ENCODE results near the gene KLHL6.
"Not testable (repeated sequence)": the region's sequence is repeated elsewhere in the genome, so short reads cannot be mapped to it uniquely, and the experiment has no call there.

KLHL6 gene

GRCh38 chr3:183527428-183528379, 27.8 kb downstream of the KLHL6 start:
- Mint-ChIP-seq H3K4me1 (peaks cover 58% of the 10 kb centered on the region), H3K9me3 (no peaks in the 10 kb centered on the region), H3K4me3 (peak overlapping the region; percentile 68 to 78), H3K27ac (peak overlapping the region; percentile 36 to 79), H3K27me3 (no peaks in the 10 kb centered on the region)
- DNase-seq (no peak), ATAC-seq (peak; percentile 91)

DNA sequence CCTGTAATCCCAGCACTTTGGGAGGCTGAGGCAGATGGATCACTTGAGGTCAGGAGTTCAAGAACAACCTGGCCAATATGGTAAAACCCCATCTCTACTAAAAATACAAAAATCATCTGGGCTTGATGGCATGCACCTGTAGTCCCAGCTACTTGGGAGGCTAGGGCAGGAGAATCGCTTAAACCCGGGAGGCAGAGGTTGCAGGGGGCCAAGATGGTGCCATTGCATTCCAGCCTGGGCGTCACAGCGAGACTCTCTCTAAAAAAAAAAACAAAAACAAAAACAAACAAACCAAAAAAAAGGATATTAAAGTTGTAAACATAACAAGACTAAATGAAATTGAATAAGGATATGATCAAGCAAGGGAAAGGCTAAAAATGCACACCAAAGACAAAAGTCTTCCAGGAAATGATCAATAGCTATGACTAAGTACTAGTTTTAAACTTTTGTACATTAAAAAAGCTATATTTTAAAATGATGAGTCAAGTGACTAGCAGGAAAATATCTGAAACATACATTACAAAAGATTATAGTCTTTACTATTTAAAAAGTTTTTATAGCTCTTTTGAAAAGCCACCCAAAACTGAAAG, 28.6 kb downstream of the KLHL6 start:
- Mint-ChIP-seq H3K27ac (peak overlapping the region; percentile 71 to 91), H3K27me3 (no peaks in the 10 kb centered on the region), H3K9me3 (no peaks in the 10 kb centered on the region), H3K4me1 (peaks cover 51% of the 10 kb centered on the region), H3K4me3 (peak overlapping the region; percentile 68 to 78)
- no peak for DNase-seq
- ATAC-seq = peak; percentile 27

DNA sequence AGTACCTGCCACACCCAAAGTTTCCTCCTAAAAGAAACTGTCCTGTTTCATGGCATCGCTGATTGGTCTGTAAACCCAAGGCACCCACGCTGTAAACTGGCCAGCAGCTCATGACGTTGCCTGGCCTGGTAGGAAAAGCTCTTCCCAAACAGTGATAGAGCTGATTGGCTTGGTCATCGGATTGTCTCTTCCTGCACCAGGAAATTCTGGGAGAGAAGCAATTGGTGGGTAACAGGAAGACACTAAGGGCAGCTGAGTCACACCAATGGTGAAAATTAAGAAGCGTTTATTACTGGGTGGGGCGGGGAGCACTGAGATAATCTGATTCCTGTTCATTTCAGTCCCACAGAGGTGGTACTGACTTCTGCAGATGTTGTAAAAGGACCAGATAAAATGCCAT, 31.0 kb downstream of the KLHL6 start:
- DNase-seq (no peak), ATAC-seq (no peak)
- no peak overlapping the region for H3K4me3 Mint-ChIP-seq
- no peak overlapping the region for H3K27ac Mint-ChIP-seq
- H3K27me3 Mint-ChIP-seq = no peaks in the 10 kb centered on the region
- no peaks in the 10 kb centered on the region for H3K9me3 Mint-ChIP-seq
- peaks cover 44% of the 10 kb centered on the region for H3K4me1 Mint-ChIP-seq

DNA sequence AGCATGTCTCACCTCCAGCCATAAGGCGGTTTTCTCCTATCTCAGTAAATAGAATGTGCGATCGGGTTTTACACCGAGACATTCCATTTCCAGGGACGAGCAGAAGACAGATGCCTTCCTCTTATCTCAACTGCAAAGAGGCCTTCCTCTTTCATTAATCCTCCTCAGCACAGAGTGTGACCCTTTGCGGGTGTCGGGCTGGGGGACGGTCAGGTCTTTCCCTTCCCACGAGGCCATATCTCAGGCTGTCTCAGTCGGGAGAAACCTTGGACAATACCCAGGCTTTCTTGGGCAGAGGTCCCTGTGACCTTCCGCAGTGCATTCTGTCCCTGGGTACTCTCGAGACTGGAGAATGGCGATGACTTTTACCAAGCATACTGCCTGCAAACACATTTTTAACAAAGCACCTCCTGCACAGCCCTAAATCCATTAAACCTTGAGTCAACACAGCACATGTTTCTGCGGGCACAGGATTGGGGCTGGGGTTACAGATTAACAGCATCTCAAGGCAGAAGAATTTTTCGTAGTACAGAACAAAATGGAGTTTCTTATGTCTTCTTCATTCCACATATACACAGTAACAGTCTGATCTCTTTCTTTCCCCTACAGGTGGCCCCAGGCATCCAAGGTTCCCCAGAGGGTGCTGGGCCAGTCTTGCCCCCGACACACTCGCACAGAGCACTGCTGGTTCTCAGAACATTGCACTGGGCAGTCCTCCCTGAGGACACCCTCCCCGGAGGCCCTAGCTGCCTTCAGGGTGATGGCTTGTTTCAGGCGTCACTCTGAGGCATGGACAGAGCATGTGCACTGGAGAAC, 34.6 kb downstream of the KLHL6 start:
- peaks cover 53% of the 10 kb centered on the region for H3K4me1 Mint-ChIP-seq
- not testable (repeated sequence) for DNase-seq, H3K27me3 Mint-ChIP-seq, H3K27ac Mint-ChIP-seq, ATAC-seq, H3K9me3 Mint-ChIP-seq, H3K4me3 Mint-ChIP-seq

- ATAC-seq, H3K27ac Mint-ChIP-seq, H3K9me3 Mint-ChIP-seq, DNase-seq, H3K4me3 Mint-ChIP-seq, H3K27me3 Mint-ChIP-seq: not testable (repeated sequence)
- H3K4me1 Mint-ChIP-seq = peaks cover 54% of the 10 kb centered on the region
Observed at GRCh38 chr3:183520295-183520694, 35.2 kb downstream of the KLHL6 start.

DNA sequence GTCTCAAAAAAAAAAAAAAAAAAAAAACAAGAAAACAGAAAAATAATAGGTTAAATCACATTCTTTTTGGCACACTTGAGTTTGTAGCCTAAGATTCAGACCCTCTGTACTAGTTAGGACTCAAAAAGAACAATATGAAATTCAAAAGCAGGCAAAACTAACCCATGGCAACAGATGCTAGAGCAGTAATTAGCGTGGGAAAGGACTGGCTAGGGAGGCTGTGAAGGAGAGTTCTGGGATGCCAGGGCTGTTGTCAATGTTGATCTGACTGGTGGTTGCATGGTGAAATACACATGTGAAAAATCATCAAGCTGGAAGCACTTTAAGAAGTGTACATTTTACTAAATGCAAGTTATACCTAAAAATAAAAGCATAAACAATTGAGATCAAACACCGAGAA, 35.6 kb downstream of the KLHL6 start:
- H3K4me1 Mint-ChIP-seq = peaks cover 54% of the 10 kb centered on the region
- no peaks in the 10 kb centered on the region for H3K9me3 Mint-ChIP-seq
- no peak overlapping the region for H3K4me3 Mint-ChIP-seq
- H3K27me3 Mint-ChIP-seq = no peaks in the 10 kb centered on the region
- H3K27ac Mint-ChIP-seq = no peak overlapping the region
- DNase-seq = no peak
- ATAC-seq = no peak

GRCh38 chr3:183518491-183519251, 36.8 kb downstream of the KLHL6 start:
- peak overlapping the region in 1 of 2 donors; percentile 86 for H3K27ac Mint-ChIP-seq
- no peaks in the 10 kb centered on the region for H3K27me3 Mint-ChIP-seq
- DNase-seq (peak in 1 of 2 donors; percentile 29), ATAC-seq (peak; percentile 81)
- peak overlapping the region in 1 of 2 donors; percentile 53 for H3K4me3 Mint-ChIP-seq
- no peaks in the 10 kb centered on the region for H3K9me3 Mint-ChIP-seq
- peaks cover 61% of the 10 kb centered on the region for H3K4me1 Mint-ChIP-seq

DNA sequence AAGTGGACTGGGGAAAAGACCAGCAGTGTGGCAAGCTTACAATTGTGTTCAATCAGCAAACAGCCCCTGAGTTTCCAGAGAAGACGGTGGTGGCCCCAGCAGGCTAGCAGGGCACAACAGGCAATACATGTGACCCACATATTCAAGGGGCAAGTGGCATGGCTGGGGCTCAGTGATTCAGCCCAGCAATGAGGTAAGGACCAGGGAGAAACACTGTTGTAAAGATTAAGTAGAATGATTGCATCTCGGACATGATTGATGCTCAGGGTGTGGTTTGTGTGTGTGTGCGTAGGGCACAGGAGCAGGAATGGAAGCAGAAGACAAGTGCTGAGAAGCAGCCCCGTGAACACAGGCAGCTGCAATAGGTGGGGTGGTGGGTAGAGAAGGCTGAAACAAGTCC, 37.9 kb downstream of the KLHL6 start:
- Mint-ChIP-seq H3K4me3 (peak overlapping the region; percentile 9 to 60), H3K4me1 (peaks cover 69% of the 10 kb centered on the region), H3K27ac (peak overlapping the region in 1 of 2 donors; percentile 80), H3K9me3 (no peaks in the 10 kb centered on the region), H3K27me3 (no peaks in the 10 kb centered on the region)
- DNase-seq (no peak), ATAC-seq (no peak)

DNA sequence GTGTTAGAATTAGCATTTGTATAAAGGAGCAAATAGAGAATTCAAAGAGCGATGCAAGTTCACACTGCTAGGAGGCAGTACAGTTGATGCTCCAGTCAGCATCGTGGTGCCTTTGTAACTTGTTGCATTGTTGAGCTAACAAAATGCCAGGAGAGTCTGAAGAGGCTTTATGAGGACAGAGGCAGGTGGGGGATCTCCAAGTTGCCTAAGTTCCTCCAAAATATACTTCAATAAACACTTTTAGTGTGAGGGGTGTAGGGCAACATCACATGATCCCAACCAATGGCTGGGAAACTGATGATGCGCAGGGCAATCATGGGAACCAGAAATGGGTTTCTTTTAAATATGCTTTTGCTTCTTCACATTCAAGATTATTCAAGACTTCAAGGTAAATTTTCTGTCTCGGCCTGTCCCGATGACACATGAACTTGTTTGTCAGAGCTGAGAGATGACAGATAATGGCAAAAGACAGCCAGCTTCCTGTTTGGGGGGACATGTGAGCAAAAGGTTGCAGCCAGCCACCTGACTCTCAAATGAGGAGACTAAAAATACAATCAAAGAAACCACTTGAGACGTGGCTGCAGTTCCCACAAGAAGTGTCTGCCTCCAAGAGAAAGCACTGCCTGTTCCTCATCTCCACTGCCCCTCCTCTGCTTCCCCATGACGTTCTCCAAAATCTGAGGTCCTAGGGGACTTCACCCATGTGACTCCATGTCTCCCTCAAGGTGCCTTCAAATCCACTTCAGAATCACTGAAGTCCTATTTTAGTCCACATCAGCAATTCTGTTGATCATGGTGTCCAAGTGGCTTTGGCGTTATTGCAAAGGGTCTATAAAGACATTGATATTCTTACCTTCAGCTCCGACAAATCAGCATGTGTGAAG, 39.3 kb downstream of the KLHL6 start:
- DNase-seq (peak; percentile 32 to 66), ATAC-seq (peak; percentile 80)
- H3K9me3 Mint-ChIP-seq = no peaks in the 10 kb centered on the region
- H3K27me3 Mint-ChIP-seq = no peaks in the 10 kb centered on the region
- peak overlapping the region; percentile 68 to 88 for H3K27ac Mint-ChIP-seq
- peaks cover 78% of the 10 kb centered on the region for H3K4me1 Mint-ChIP-seq
- peak overlapping the region; percentile 11 to 59 for H3K4me3 Mint-ChIP-seq

DNA sequence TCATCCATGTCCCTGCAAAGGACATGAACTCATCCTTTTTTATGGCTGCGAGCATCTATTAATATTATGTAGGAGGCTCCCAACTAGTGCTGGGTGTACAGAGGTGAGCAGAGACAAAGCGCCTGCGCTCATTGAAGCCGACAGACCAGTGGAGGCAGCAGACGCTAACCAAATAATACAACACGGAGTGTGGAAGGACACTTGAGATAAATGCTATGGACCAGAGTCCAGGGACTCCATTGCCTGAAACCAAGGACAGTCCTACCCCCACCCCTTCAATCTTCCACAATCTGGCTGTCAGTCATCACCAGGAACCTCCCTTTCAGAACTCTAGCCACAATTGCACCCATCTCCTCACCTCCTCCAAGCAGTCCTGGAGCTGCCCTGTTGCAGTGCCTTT, 41.5 kb downstream of the KLHL6 start:
- no peaks in the 10 kb centered on the region for H3K9me3 Mint-ChIP-seq
- H3K4me1 Mint-ChIP-seq = peaks cover 68% of the 10 kb centered on the region
- DNase-seq (no peak), ATAC-seq (no peak)
- H3K27ac Mint-ChIP-seq = no peak overlapping the region
- no peaks in the 10 kb centered on the region for H3K27me3 Mint-ChIP-seq
- peak overlapping the region; percentile 4 to 57 for H3K4me3 Mint-ChIP-seq

- peaks cover 59% of the 10 kb centered on the region for H3K4me1 Mint-ChIP-seq
Observed at GRCh38 chr3:183513046-183513706, 42.3 kb downstream of the KLHL6 start.

GRCh38 chr3:183511286-183512131, 44.0 kb downstream of the KLHL6 start:
- H3K4me1 Mint-ChIP-seq = peaks cover 44% of the 10 kb centered on the region
- not testable (repeated sequence) for H3K9me3 Mint-ChIP-seq, DNase-seq, ATAC-seq, H3K4me3 Mint-ChIP-seq, H3K27me3 Mint-ChIP-seq
- H3K27ac Mint-ChIP-seq = peak overlapping the region; percentile 31 to 85

More at GRCh38 chr3:183513046-183513706, 42.3 kb downstream of the KLHL6 start:
- Mint-ChIP-seq H3K27me3 (no peaks in the 10 kb centered on the region), H3K4me3 (peak overlapping the region; percentile 19 to 56), H3K27ac (peak overlapping the region in 1 of 2 donors; percentile 40), H3K9me3 (no peaks in the 10 kb centered on the region)
- ATAC-seq (peak; percentile 91), DNase-seq (peak; percentile 19 to 62)

- Mint-ChIP-seq H3K27me3 (no peaks in the 10 kb centered on the region), H3K4me1 (peaks cover 28% of the 10 kb centered on the region), H3K27ac (peak overlapping the region in 1 of 2 donors; percentile 3), H3K9me3 (no peaks in the 10 kb centered on the region), H3K4me3 (no peak overlapping the region)
- ATAC-seq = no peak
- DNase-seq = no peak
Observed at GRCh38 chr3:183508821-183509220, 46.7 kb downstream of the KLHL6 start.
